ENCODE results near the gene CHD2.

DNA sequence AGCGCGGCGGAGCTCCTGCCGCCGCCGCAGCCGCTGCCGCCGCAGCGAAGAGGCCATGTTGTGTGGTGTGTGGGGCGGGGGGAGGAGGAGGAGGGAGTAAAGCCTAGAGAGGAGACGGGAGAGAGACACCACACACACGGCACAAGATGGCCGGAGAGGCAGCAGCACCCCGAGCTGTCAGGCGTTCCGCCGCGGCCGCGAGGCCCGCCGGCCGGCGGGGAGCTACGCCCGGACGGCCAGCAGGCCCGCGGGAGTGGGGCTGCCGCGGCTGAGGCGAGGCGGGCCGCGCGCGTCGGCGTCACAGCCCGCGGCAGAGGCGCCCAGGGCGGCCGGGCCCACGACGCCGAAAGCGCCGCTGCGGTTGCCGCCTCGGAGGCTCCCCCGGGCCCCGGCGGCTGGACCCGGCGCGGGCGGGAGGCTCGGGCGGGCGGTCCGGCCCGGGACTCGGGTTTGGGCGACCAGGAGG is 17.4 kb upstream of the CHD2 start:
- peak; percentile 95 to 99 (median 96) for TF ChIP-seq POLR2AphosphoS5 (IDR thresholded peaks at IDR 0.05)
- TF ChIP-seq, protein P1, sequence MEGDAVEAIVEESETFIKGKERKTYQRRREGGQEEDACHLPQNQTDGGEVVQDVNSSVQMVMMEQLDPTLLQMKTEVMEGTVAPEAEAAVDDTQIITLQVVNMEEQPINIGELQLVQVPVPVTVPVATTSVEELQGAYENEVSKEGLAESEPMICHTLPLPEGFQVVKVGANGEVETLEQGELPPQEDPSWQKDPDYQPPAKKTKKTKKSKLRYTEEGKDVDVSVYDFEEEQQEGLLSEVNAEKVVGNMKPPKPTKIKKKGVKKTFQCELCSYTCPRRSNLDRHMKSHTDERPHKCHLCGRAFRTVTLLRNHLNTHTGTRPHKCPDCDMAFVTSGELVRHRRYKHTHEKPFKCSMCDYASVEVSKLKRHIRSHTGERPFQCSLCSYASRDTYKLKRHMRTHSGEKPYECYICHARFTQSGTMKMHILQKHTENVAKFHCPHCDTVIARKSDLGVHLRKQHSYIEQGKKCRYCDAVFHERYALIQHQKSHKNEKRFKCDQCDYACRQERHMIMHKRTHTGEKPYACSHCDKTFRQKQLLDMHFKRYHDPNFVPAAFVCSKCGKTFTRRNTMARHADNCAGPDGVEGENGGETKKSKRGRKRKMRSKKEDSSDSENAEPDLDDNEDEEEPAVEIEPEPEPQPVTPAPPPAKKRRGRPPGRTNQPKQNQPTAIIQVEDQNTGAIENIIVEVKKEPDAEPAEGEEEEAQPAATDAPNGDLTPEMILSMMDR (IDR thresholded peaks at IDR 0.05), result no peak

All from sigmoid colon (tissue), 4 donors.